GM12878 (cell line): Measurements from ENCODE around the gene TRPM8. TPM values are rescaled to one million over a fixed set of nuclear protein-coding genes. Genes with fewer than 3 reads are reported as not detected.

Experiments
- ATAC-seq: fragments of 200-7000 bp; cut with Tn5 transposase; 3 replicates; pipeline ENCODE4 v1.9.1; 2020; ENCODE audit warnings: mild to moderate bottlenecking, moderate library complexity
- BruUV-seq: library from RNA; stranded (reverse); fragments of 400-500 nt; replicated peaks from 2 replicates; lab custom pipeline; 2021; lab: Mats Ljungman, UMichigan
- CTCF ChIA-PET: fragments of 300-600 bp; sonication (Branson Sonifier 250); formaldehyde crosslinking; extraction: SDS; loops from one replicate; lab custom pipeline; 2021; ENCODE audit warnings: inconsistent platforms; lab: Yijun Ruan, JAX
- POLR2A ChIA-PET: fragments of 350-600 bp; formaldehyde crosslinking; extraction: SDS; loops from one replicate; lab custom pipeline; 2021; ENCODE audit warnings: inconsistent platforms; lab: Charles Lee
- RAD21 ChIA-PET: fragments of 300-600 bp; sonication (Branson Sonifier 250); formaldehyde crosslinking; loops from one replicate; lab custom pipeline; 2023; ENCODE audit warnings: antibody characterized with exemption; ENCODE audit not compliant: unreplicated experiment; lab: Charles Lee
- SMC1A ChIA-PET: fragments of 300-600 bp; sonication (Branson Sonifier 250); formaldehyde crosslinking; loops from one replicate; lab custom pipeline; 2023; ENCODE audit not compliant: unreplicated experiment, uncharacterized antibody; lab: Charles Lee
- DNase-seq: peaks from one replicate; pipeline ENCODE4 v3.0.0-alpha.2; 2011; ENCODE audit warnings: low read depth, low spot score
- FAIRE-seq: peaks from 3 replicates; lab custom pipeline; 2011; peaks lifted over from hg19 to GRCh38; lab: Jason Lieb, UNC
- H2AFZ ChIP-seq: 2 replicates; pipeline ENCODE4 v1.6.0; 2011; ENCODE audit warnings: low read depth, low read length, control low read depth; ENCODE audit not compliant: control insufficient read depth
- H3K27ac ChIP-seq: 2 replicates; pipeline ENCODE4 v1.5.1; 2011; ENCODE audit warnings: control low read depth; ENCODE audit not compliant: control insufficient read depth, insufficient read depth
- H3K27me3 ChIP-seq, 2 experiments: replicated peaks in 1 of 2; 2 replicates each; pipeline versions ENCODE4 v1.6.0 to v1.6.1; 2011; ENCODE audit warnings: low read length in 1 of 2; ENCODE audit not compliant: control insufficient read depth in 2 of 2, insufficient read depth in 2 of 2
- H3K36me3 ChIP-seq, 2 experiments: 2 replicates each; pipeline ENCODE4 v1.5.1; 2011; ENCODE audit warnings: low read length in 1 of 2; ENCODE audit not compliant: control insufficient read depth in 2 of 2, insufficient read depth in 2 of 2
- H3K4me1 ChIP-seq: 2 replicates; pipeline ENCODE4 v1.6.1; 2011; ENCODE audit warnings: mild to moderate bottlenecking, low read length, moderate library complexity, mixed read lengths; ENCODE audit not compliant: control insufficient read depth, insufficient read depth
- H3K4me2 ChIP-seq: 2 replicates; pipeline ENCODE4 v1.6.0; 2011; ENCODE audit warnings: control low read depth; ENCODE audit not compliant: control insufficient read depth, insufficient read depth
- H3K4me3 ChIP-seq: fragments of 200-600 bp; sonication (generic); 2 replicates; pipeline ENCODE4 v1.5.1; 2016
- H3K79me2 ChIP-seq: 2 replicates; pipeline ENCODE4 v1.6.0; 2011; ENCODE audit warnings: low read length; ENCODE audit not compliant: control insufficient read depth, insufficient read depth
- H3K9ac ChIP-seq: 2 replicates; pipeline ENCODE4 v1.8.0; 2011; ENCODE audit warnings: low read length, control low read depth, mixed read lengths; ENCODE audit not compliant: control insufficient read depth, insufficient read depth
- H3K9me3 ChIP-seq: replicated peaks from 3 replicates; pipeline ENCODE4 v1.5.1; 2011; ENCODE audit warnings: mild to moderate bottlenecking, low read length; ENCODE audit not compliant: control insufficient read depth, insufficient read depth
- H4K20me1 ChIP-seq: 2 replicates; pipeline ENCODE4 v1.6.0; 2011; ENCODE audit not compliant: control insufficient read depth, insufficient read depth
- CBFB ChIP-seq: IDR thresholded peaks from 2 replicates; pipeline ENCODE4 v1.6.1; 2016; ENCODE audit warnings: antibody characterized with exemption, low read depth
- DPF2 ChIP-seq: fragments of 450-650 bp; IDR thresholded peaks from 2 replicates; pipeline ENCODE4 v1.6.1; 2017; ENCODE audit warnings: mild to moderate bottlenecking
- EED ChIP-seq: sonication (generic); IDR thresholded peaks from 2 replicates; pipeline ENCODE4 v1.6.1; 2016; ENCODE audit warnings: antibody characterized with exemption, low read depth
- ETV6 ChIP-seq, 2 experiments: fragments of 450-650 bp in 1 of 2; IDR thresholded peaks in 1 of 2; conservative IDR thresholded peaks in 1 of 2; 2 replicates each; pipeline ENCODE4 v1.6.1; 2014; ENCODE audit warnings: antibody characterized with exemption in 1 of 2, borderline replicate concordance in 1 of 2, low read depth in 1 of 2, mild to moderate bottlenecking in 1 of 2, moderate library complexity in 1 of 2
- HDGF ChIP-seq: fragments of 450-650 bp; IDR thresholded peaks from 2 replicates; pipeline ENCODE4 v1.6.1; 2016; ENCODE audit warnings: antibody characterized with exemption
- POLR2A ChIP-seq: IDR thresholded peaks from 2 replicates; pipeline ENCODE4 v1.6.1; 2011; ENCODE audit warnings: low read depth, mild to moderate bottlenecking, low read length
- POLR2AphosphoS2 ChIP-seq: IDR thresholded peaks from 2 replicates; pipeline ENCODE4 v1.6.1; 2011; ENCODE audit warnings: low read depth, mild to moderate bottlenecking, low read length, improper control_type of control experiment, moderate library complexity
- SPI1 ChIP-seq: IDR thresholded peaks from 2 replicates; pipeline ENCODE4 v1.6.1; 2011; ENCODE audit warnings: low read depth, mild to moderate bottlenecking, low read length, moderate library complexity, borderline replicate concordance; ENCODE audit not compliant: insufficient read depth
- TCF3 ChIP-seq: IDR thresholded peaks from 2 replicates; pipeline ENCODE4 v1.6.1; 2012; ENCODE audit warnings: low read depth, mild to moderate bottlenecking, low read length, borderline replicate concordance; ENCODE audit not compliant: insufficient read depth
- YY1 ChIP-seq: IDR thresholded peaks from 2 replicates; pipeline ENCODE4 v1.6.1; 2011; ENCODE audit warnings: low read depth, mild to moderate bottlenecking, low read length
- ZNF384 ChIP-seq: IDR thresholded peaks from 2 replicates; pipeline ENCODE4 v1.6.1; 2012; ENCODE audit warnings: low read depth, mild to moderate bottlenecking, low read length, improper control_type of control experiment, borderline replicate concordance
- WGBS: methylation state at CpG from one replicate; pipeline ENCODE4 v1.1.6; 2016; ENCODE audit warnings: low lambda C conversion rate; ENCODE audit not compliant: insufficient replicate concordance, insufficient coverage; ENCODE audit errors: missing lambda C conversion rate; 5-methylcytosine and 5-hydroxymethylcytosine counted together
- in situ Hi-C: fragments of 300-500 bp; cut with MboI; formaldehyde crosslinking; loops from 9 replicates; pipeline ENCODE4 v1.14.3; 2018; ENCODE audit warnings: mixed read lengths
- intact Hi-C: fragments of 100-400 bp; cut with micrococcal nuclease; formaldehyde crosslinking; loops from one replicate; pipeline ENCODE4 v1.14.2; 2022; ENCODE audit not compliant: unreplicated experiment
- polyA plus RNA-seq, 11 experiments: library from polyadenylated mRNA; depleted of rRNA in 4 of 11; unstranded in 6 of 11; stranded (reverse) in 5 of 11; fragments of >200 nt; fragmentation: Nextera tagmentation in 4 of 11; fragmentation: Illumina TruSeq in 1 of 11; extraction: Ambion mirVana in 4 of 11; extraction: Trizol in 1 of 11; gene quantifications; 1 replicate in 1 of 11; 2 replicates in 10 of 11; pipeline versions ENCODE4 v1.2.1 to v1.2.3, GENCODE V29; 2011 to 2016; ENCODE audit warnings: inconsistent platforms in 2 of 11, missing spikeins in 2 of 11, low read depth in 1 of 11
- total RNA-seq, 4 experiments: library from RNA; depleted of rRNA in 3 of 4; stranded (reverse); fragments of >200 nt in 3 of 4; fragmentation: Illumina TruSeq in 1 of 4; extraction: Trizol in 1 of 4; gene quantifications; 2 replicates each; pipeline versions ENCODE4 v1.2.1 to v1.2.3, GENCODE V29; 2013 to 2021
- TF ChIP-seq, protein P1 (sequence below): IDR thresholded peaks from 2 replicates; pipeline ENCODE4 v1.6.1; 2012; ENCODE audit warnings: mild to moderate bottlenecking, low read depth, low read length
- TF ChIP-seq, protein P2 (sequence below): IDR thresholded peaks from 2 replicates; pipeline ENCODE4 v1.6.1; 2012; ENCODE audit warnings: low read depth, low read length, improper control_type of control experiment

The TRPM8 gene
- total and polyA plus RNA-seq, 10 of the 15 experiments (the other 5 are each of a cell fraction or from before 2014, with no cell fraction given): 3.9 TPM; not detected in 9

DNA sequence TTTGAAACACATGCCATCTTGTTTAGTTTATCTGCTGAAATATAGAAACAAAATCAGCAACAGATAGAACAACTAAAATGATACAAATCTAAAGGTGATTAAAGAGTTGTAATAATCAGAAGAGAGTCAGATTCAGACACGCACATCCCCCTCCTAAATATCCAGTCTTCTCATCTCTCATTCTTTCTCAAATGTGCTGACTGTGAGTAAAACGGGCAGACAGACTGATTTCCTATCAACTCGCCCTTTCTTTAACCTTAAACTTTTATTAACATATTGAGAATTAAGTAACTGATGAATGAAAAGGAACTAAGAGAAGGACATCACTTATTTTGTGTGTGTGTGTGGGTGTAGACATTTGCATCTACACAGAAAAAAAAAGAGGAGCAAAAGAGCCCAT is 98.7 kb downstream of the TRPM8 start:
- Histone ChIP-seq H3K79me2 (no peaks in the 10 kb centered on the region), H3K4me1 (no peaks in the 10 kb centered on the region), H3K4me2 (no peak overlapping the region), H3K9ac (no peak overlapping the region), H3K36me3 (no peaks in the 10 kb centered on the region), H3K9me3 (no peaks in the 10 kb centered on the region), H4K20me1 (no peaks in the 10 kb centered on the region), H3K4me3 (no peak overlapping the region), H2AFZ (no peak overlapping the region), H3K27me3 (peaks cover 0 to 6% of the 10 kb centered on the region in 2 experiments; a peak in 2 of 4 replicates), H3K27ac (no peak overlapping the region)
- 11% methylated on average over 3 of the region's 3 CpGs for whole genome bisulfite sequencing
- BruUV-seq: no TSS peak
- DNase-seq: no peak
- intact Hi-C loops: no loop called here
- SMC1A ChIA-PET: no interaction called here
- TF ChIP-seq HDGF (no peak), POLR2AphosphoS2 (no peak), POLR2A (no peak), EED (no peak), CBFB (no peak), TCF3 (no peak), DPF2 (no peak), SPI1 (no peak), YY1 (no peak)
- in situ Hi-C loops: no loop called here
- POLR2A ChIA-PET: no interaction called here
- FAIRE-seq: no peak
- CTCF ChIA-PET: interaction anchor here (1.0 kb wide), 1 partner anchor 10 kb away, joined by 3 read pairs; no protein-coding TSS in a partner anchor
- RAD21 ChIA-PET: no interaction called here
- no peak for ATAC-seq

DNA sequence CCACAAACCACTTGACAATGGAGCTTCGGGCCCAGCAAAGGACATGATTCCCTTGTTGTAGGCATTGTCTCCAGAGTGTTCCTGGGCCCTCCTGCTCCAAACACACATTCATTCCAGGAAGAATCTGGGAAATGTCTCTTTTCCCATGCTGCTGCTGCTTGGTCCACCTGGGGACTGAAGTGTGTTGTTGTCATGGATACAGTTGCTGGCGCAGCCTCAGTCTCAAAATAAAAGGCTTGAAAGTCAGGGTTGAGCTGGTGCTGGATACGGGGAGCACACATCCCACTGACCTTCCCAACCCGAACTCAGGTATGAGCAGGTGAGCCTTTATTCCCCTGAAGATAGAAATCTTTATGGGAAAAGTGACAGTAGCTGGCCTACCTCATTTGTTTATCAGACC is 102.7 kb downstream of the TRPM8 start:
- no peak overlapping the region for H3K9ac ChIP-seq
- H3K27me3 ChIP-seq: peaks cover 1 to 6% of the 10 kb centered on the region in 2 experiments; a peak in 2 of 4 replicates
- TF ChIP-seq, protein P1, sequence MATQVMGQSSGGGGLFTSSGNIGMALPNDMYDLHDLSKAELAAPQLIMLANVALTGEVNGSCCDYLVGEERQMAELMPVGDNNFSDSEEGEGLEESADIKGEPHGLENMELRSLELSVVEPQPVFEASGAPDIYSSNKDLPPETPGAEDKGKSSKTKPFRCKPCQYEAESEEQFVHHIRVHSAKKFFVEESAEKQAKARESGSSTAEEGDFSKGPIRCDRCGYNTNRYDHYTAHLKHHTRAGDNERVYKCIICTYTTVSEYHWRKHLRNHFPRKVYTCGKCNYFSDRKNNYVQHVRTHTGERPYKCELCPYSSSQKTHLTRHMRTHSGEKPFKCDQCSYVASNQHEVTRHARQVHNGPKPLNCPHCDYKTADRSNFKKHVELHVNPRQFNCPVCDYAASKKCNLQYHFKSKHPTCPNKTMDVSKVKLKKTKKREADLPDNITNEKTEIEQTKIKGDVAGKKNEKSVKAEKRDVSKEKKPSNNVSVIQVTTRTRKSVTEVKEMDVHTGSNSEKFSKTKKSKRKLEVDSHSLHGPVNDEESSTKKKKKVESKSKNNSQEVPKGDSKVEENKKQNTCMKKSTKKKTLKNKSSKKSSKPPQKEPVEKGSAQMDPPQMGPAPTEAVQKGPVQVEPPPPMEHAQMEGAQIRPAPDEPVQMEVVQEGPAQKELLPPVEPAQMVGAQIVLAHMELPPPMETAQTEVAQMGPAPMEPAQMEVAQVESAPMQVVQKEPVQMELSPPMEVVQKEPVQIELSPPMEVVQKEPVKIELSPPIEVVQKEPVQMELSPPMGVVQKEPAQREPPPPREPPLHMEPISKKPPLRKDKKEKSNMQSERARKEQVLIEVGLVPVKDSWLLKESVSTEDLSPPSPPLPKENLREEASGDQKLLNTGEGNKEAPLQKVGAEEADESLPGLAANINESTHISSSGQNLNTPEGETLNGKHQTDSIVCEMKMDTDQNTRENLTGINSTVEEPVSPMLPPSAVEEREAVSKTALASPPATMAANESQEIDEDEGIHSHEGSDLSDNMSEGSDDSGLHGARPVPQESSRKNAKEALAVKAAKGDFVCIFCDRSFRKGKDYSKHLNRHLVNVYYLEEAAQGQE: no peak
- TF ChIP-seq, protein P2, sequence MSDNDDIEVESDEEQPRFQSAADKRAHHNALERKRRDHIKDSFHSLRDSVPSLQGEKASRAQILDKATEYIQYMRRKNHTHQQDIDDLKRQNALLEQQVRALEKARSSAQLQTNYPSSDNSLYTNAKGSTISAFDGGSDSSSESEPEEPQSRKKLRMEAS: no peak
- TF ChIP-seq ETV6 (conservative IDR thresholded peaks at IDR 0.05 in 1 of 2, IDR thresholded peaks at IDR 0.05 in 1 of 2; ENCODE audit: borderline replicate concordance in 1 of 2, low read depth in 1 of 2) (no peak), ZNF384 (no peak)

More for the DNA sequence above, 102.7 kb downstream of the TRPM8 start:
- ChIA-PET SMC1A (interaction anchor here (0.9 kb wide), 1 partner anchor 11 kb away, joined by 3 read pairs; no protein-coding TSS in a partner anchor), CTCF (no interaction called here), POLR2A (no interaction called here), RAD21 (no interaction called here)
- no peaks in the 10 kb centered on the region; the same call in 1 of the 3 replicates for H3K9me3 ChIP-seq
- H3K79me2 ChIP-seq: no peaks in the 10 kb centered on the region
- FAIRE-seq (no peak), ATAC-seq (no peak), DNase-seq (no peak)
- no peak overlapping the region for H3K27ac ChIP-seq
- no peaks in the 10 kb centered on the region for H3K36me3 ChIP-seq
- H3K4me1 ChIP-seq: no peaks in the 10 kb centered on the region
- in situ Hi-C loops (no loop called here), intact Hi-C loops (no loop called here)
- H3K4me3 ChIP-seq: no peak overlapping the region
- WGBS: 21% methylated on average over 4 of the region's 4 CpGs
- H4K20me1 ChIP-seq: no peaks in the 10 kb centered on the region
- no peak overlapping the region for H3K4me2 ChIP-seq
- no TSS peak for BruUV-seq
- H2AFZ ChIP-seq: no peak overlapping the region
